ENCODE measurements around the gene TYW1.
"Not testable (repeated sequence)": the region's sequence is repeated elsewhere in the genome, so short reads cannot be mapped to it uniquely, and the experiment has no call there.

TYW1 gene

DNA sequence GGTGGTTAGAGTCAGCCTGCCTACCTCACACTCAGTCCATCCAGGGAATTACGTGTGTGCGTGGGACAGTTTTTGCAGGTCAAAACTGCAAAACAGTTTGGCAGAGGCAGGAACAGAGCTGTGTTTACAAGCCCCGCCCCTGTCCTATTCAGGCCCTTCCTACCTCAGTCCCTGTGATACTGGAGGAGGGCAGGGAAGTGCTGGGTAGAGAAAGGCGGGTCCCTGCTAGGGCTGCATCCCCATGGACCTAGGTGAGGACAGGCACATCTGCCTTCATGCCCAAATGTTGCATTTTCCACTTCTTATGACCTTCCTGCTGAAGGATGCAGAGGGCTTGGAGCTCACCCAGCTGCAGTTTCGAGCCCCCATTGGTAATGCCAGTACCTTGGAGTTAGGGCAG, 26.3 kb upstream of the TYW1 start:
- H3K4me3 ChIP-seq (ENCODE audit: control insufficient read depth, low read depth, low read length): no peak overlapping the region
- DNase-seq (ENCODE audit: low read depth): peak; percentile 10
- TF ChIP-seq, protein P1, sequence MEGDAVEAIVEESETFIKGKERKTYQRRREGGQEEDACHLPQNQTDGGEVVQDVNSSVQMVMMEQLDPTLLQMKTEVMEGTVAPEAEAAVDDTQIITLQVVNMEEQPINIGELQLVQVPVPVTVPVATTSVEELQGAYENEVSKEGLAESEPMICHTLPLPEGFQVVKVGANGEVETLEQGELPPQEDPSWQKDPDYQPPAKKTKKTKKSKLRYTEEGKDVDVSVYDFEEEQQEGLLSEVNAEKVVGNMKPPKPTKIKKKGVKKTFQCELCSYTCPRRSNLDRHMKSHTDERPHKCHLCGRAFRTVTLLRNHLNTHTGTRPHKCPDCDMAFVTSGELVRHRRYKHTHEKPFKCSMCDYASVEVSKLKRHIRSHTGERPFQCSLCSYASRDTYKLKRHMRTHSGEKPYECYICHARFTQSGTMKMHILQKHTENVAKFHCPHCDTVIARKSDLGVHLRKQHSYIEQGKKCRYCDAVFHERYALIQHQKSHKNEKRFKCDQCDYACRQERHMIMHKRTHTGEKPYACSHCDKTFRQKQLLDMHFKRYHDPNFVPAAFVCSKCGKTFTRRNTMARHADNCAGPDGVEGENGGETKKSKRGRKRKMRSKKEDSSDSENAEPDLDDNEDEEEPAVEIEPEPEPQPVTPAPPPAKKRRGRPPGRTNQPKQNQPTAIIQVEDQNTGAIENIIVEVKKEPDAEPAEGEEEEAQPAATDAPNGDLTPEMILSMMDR (conservative IDR thresholded peaks at IDR 0.05; ENCODE audit: control insufficient read depth, insufficient read depth, low read depth, low read length): no peak

DNA sequence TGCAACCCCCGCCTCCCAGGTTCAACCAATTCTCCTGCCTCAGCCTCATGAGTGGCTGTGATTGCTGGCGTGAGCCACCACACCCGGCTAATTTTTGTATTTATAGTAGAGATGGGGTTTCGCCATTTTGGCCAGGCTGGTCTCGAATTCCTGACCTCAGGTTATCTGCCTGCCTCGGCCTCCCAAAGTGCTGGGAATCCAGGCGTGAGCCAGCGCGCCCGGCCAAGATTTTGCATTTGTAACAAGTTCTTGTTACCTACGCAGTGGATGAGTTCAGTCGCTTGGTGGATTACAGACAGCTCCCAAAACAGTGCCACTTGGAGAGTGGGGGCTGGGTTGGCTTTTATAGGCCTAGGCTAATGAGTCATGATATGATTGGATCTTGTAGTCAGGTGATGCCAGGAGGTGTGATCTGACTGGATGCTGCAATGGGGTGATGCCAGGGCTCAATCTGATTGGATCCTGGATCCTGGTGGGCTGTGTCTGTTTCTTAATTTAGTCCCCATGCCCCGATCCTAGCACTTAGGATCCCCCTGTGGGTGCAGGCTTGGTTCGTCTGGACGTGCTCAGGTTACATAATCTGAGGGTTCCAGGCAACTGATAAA, 21.5 kb upstream of the TYW1 start:
- DNase-seq (ENCODE audit: low read depth): peak; percentile 29
- TF ChIP-seq, protein P1 (conservative IDR thresholded peaks at IDR 0.05; ENCODE audit: control insufficient read depth, insufficient read depth, low read depth, low read length): no peak
- no peak overlapping the region for H3K4me3 ChIP-seq (ENCODE audit: control insufficient read depth, low read depth, low read length)

DNA sequence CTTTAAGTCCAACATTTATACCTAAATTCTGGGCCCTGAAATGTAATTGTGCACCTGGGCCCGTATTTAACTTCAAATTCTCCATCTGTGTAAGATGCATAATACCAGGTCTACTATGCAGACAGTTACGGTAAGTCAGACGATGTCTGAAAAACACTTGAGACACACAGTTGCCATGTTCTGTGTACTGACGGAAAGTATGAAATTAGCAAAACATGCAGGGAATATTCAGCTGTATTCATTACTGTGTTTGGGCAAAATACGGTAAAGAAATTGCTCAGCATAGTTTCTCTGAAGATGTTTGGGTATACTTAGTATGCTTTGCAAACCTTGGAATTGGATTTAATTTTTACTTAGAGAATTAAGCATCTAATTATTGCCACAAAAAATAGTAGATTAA, 18.3 kb upstream of the TYW1 start:
- not testable (repeated sequence) for DNase-seq (ENCODE audit: low read depth); H3K4me3 ChIP-seq (ENCODE audit: control insufficient read depth, low read depth, low read length)

DNA sequence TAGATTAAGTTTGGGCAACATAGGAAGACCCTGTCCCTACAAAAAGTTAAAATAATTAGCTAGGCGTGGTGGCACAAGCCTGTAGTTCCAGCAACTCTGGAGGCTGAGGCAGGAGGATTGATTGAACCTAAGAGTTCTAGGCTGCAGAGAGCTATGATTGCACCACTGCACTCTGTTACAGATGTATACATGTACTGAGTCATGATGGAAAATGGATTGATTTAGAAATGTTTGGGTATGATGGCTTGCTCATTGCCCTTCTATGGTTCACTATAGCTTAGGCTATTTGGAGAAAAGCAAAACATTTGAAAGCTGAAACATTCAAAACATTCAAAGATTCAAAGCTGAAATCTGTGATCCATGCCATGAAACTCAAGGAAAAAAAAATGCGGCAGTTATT, 17.6 kb upstream of the TYW1 start:
- DNase-seq (ENCODE audit: low read depth): peak; percentile 9

DNA sequence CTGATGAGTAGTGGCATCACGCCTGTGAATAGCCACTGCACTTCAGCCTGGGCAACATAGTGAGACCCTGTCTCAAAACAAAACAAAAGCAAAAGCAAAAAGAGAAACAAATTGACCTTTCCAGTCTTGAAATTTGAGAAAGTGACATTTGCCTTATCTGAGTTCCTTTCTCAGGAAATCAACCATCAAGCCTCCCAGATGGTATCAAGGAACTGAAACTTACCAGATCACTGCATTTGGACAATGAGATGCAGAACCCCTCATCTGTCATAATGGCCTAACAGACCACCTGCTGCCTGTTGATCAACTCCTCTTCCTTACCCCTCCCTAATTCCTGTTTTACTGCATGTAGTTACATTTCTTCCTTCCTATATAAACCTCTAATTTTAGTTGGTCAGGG, 16.3 kb upstream of the TYW1 start:
- DNase-seq (ENCODE audit: low read depth); H3K4me3 ChIP-seq (ENCODE audit: control insufficient read depth, low read depth, low read length): not testable (repeated sequence)

More for the DNA sequence above, 17.6 kb upstream of the TYW1 start:
- not testable (repeated sequence) for H3K4me3 ChIP-seq (ENCODE audit: control insufficient read depth, low read depth, low read length)

DNA sequence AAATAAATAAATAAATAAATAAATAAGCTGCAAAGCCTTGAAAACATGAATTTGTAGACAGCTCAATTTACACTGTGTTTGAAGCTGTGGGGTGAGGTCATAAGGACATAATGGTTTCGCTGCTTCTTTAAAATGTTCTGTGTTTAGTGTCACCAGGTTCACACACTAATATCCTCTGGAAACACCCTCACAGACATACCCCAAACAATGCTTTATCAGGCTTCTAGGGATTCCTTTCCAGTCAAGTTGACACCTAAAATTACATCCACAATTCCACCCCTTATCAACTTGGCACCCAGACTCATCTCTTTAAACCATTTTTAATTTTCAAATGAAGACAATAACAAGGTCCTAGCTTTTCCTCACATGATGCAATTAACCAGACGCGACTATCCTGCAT, 7.1 kb upstream of the TYW1 start:
- H3K4me3 ChIP-seq (ENCODE audit: control insufficient read depth, low read depth, low read length): not testable (repeated sequence)

DNA sequence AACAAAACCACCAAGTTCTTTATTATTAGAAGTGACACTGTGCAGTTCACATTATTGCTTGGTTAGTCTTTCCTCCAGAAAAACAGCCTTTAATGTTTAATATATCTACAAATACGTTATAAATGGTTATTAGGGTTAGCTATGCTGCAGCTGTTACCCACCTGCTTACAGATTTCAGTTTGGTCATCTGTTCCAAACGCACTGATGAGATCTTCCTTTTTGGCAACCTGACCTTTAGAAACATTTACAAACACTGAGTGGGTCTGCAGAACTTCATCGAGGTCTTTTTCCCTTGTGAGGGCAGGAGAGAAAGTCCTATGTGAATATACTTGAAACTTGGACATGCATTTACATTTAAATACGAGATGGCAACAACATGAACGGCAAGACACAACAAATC, 2.6 kb upstream of the TYW1 start:
- peak overlapping the region; percentile 65 for H3K4me3 ChIP-seq (ENCODE audit: control insufficient read depth, low read depth, low read length)
- peak; percentile 4 for DNase-seq (ENCODE audit: low read depth)

More for the DNA sequence above, 7.1 kb upstream of the TYW1 start:
- DNase-seq (ENCODE audit: low read depth): not testable (repeated sequence)

DNA sequence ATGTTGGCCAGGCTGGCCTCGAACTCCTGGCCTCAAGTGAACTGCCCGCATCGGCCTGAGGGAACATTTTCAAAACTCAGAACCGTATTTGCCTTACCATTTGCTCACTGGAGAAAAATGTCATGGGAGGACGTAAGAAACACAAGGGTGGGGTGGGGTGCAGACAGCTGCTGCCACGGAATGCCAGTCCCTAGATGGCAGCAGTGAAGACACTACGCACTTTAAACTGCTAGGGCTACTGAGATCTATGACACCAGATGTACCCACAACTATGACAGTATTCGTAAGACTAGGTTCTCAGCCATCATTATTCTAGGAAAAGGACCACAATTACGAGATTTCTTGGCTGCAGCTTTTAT, 2.0 kb upstream of the TYW1 start:
- TF ChIP-seq, protein P1 (conservative IDR thresholded peaks at IDR 0.05; ENCODE audit: control insufficient read depth, insufficient read depth, low read depth, low read length): peak; percentile 16
- DNase-seq (ENCODE audit: low read depth): peak; percentile 81
- peak overlapping the region; percentile 65 for H3K4me3 ChIP-seq (ENCODE audit: control insufficient read depth, low read depth, low read length)

DNA sequence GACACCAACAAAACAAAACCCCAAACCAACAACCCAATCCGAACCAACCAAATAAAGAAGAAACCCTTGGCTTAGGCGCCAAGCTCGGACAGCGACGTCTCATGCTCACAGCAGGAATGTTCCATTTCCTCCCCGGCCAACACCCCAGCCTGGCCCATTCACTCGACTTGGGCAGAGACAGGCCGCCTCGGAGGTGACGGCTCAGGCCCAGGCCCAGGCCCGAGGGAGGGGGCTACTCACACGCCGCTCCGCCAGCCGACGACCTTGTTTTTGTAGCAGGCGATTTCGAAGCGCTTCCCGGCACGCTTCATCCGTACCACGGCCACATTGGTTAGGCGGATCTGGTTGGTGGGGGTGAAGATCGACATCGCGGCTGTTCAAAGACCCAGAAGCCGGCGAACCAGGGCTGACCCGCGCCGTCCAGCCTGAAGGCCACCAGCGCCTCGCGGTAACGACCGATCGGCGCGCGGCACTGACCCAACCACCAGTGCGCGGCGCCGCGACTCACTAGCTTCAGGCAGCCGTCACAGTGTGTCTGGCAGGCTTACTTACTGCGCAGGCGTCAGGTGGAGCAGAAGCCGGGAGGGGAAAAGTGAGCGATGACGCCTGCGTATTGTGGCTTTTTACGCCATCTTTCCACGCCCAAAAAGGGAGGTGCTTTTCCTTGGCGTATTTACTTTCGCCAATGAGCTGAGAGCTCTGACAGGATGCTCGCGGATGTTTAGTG, 1.4 kb upstream of the TYW1 start, which contains the start of gene SBDS:
Gene SBDS, minus strand, starts transcription at position 537 of the 727 bp plus-strand sequence. Its CDS starts 169 bp downstream, at position 368.
- peak; percentile 99 for DNase-seq (ENCODE audit: low read depth)
- H3K4me3 ChIP-seq (ENCODE audit: control insufficient read depth, low read depth, low read length): peak within 1 kb of the TSS; percentile 65

DNA sequence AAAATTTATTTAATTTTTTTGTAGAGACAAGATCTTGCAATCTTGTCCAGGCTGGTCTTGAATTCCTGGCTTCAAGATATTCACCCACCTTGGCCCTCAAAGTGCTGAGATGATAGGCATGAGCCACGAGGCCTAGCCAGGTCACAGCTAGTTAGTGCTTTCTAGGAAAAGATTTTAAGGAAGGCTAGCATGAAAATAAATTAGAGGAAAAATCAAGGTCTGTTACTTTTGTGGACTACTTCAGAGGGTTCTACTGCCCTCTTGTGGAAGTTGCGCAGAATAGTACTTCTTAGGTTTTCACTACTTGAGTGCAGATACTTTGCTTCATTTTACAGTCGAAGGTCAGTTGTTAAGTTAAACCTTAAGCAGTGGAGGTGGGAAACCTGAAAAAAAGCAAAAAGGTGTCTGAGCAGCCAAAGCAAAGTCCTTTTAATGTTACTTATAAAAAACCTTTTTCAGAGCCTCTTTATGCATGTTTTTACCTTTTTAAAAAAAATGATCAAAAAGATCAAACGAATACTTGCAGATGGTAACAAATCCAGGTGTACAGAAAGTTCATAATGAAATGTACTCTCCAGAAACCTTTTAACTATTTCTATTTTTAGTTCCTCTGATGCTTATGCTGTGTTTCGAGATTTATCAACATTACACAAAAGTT, 4.1 kb downstream of the TYW1 start:
- DNase-seq (ENCODE audit: low read depth): peak; percentile 34
- not testable (repeated sequence) for H3K4me3 ChIP-seq (ENCODE audit: control insufficient read depth, low read depth, low read length)

DNA sequence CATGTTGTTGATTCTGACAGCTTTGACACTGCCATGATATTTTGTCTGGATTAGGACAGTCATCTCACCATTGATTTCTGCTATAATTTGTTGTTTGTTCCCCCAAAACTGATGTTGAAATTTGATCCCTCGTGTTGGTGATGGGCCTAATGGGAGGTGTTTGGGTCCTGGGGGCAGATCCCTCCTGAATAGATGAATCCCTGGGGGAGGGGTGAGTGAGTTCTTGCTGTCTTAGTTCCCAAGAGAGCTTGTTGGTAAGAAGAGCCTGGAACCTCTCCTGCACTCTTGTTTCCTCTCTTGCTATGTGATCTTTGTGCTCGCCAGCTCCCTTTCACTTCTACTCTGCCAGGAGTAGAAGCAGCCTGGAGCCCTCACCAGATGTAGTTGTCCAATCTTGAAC, 7.5 kb downstream of the TYW1 start:
- DNase-seq (ENCODE audit: low read depth); H3K4me3 ChIP-seq (ENCODE audit: control insufficient read depth, low read depth, low read length): not testable (repeated sequence)

Data from fibroblast of mammary gland (primary cell).